Right renal pelvis (tissue), 4 donors: Measurements from ENCODE around the gene EPB42. TPM values are rescaled to one million over a fixed set of nuclear protein-coding genes. Genes with fewer than 3 reads are reported as not detected.

ENCODE experiments used
- polyA plus RNA-seq, 4 donors: library from polyadenylated mRNA; unstranded; fragments of 120-200 nt; gene quantifications; one replicate each; pipeline ENCODE4 v1.2.1, GENCODE V29; 2013; ENCODE audit not compliant: insufficient read length in 4 of 4

Gene EPB42
- polyA plus RNA-seq, 4 donors: 1.2 to 1.6 (median 1.3) TPM

Other genes with a start within 250 kb of the EPB42 start
- 10 to 100 TPM; 20.8 to 25.8 (median 23.9) TPM for gene UBR1, start 115.0 kb downstream of the EPB42 start, polyA plus RNA-seq
- 10 to 100 TPM; 14.8 to 17.7 (median 15.3) TPM for gene TMEM62, start 87.4 kb downstream of the EPB42 start, polyA plus RNA-seq
- 10 to 100 TPM; 49.6 to 64.6 (median 57.8) TPM for gene CCNDBP1, start 35.6 kb downstream of the EPB42 start, polyA plus RNA-seq
- gene TGM5, start 45.9 kb upstream of the EPB42 start, polyA plus RNA-seq: under 1 TPM in 1 of 4 donors, not detected in 3; 0.03 TPM
- under 1 TPM in 2 of 4 donors, not detected in 2; 0.04 to 0.09 TPM for gene TGM7, start 81.2 kb upstream of the EPB42 start, polyA plus RNA-seq
- 10 to 100 TPM; 12.4 to 14.4 (median 13.4) TPM for gene LCMT2, start 109.6 kb upstream of the EPB42 start, polyA plus RNA-seq
- 10 to 100 TPM; 24.5 to 28.7 (median 26.3) TPM for gene ZSCAN29, start 150.0 kb upstream of the EPB42 start, polyA plus RNA-seq
- 10 to 100 TPM; 21.4 to 24.2 (median 23.3) TPM for gene TUBGCP4, start 150.1 kb upstream of the EPB42 start, polyA plus RNA-seq